NCI-H1417 treated with DMSO at 0.1 percent for 48 hours (cell line): ENCODE data around the gene GRIP2.

ENCODE experiments used
- DNase-seq: peaks from one replicate; lab custom pipeline; 2025; lab: John Stamatoyannopoulos, UW

The GRIP2 gene

DNA sequence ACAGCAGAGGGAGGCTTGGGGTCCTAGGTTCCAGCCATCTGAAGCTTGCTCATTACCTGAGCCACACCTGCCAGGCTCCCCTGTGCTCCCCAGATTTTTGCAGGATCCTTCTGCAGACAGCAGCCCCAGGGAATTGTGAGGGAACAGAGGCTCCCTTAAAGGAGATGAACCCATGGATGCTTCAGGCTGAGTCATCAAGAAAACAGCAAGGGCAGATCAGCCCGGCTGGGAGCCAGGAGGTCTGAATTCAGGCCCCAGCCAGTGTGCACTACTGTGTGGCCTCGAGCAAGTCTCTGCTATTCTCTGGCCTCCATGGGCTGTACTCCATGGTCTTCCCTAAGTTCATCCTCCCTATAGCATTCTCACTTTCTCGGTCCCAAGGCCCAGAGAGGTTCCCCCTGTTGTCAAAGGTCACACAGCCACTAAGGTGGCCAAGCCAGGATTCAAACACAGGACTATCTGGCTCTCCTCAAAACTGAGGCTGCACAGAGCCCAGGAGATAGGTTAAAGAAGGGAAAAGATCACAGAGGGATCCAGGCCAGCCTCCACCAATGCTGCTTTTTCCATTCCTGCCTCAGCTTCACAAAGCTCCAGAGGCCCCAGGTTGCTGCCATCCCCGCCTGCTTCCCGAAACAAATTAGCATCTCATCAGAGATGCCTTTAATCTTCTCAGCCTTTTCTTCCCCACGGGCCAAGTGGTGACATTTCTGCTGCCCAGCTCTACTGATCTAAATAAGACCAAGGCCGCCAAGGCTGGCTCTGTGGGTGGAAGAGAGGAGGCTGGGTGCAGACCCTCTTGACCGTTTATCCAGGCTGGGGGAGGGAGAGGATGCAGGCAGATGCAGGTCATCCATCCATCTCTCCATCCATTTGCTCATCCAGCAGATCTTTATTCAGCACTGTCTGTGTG, 21.2 kb upstream of the GRIP2 start:
- DNase-seq = no peak

DNA sequence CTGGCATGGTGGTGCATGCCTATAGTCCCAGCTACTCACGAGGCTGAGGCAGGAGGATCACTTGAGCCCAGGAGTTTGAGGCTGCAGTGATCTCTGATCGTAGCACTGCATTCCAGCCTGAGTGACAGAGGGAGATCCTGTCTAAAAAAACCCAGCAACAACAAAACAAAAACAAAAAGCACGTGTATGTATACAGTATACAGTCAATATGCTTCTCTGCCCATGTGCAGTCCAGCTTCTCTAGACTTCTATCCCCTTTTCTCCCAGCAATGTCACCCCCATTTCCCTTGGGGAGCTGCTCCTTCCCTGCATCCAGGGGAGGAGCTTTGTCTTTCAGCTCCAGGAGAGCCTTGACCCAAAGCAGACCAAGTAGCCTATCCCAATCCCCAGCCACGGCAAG, 20.0 kb upstream of the GRIP2 start:
- DNase-seq = no peak

DNA sequence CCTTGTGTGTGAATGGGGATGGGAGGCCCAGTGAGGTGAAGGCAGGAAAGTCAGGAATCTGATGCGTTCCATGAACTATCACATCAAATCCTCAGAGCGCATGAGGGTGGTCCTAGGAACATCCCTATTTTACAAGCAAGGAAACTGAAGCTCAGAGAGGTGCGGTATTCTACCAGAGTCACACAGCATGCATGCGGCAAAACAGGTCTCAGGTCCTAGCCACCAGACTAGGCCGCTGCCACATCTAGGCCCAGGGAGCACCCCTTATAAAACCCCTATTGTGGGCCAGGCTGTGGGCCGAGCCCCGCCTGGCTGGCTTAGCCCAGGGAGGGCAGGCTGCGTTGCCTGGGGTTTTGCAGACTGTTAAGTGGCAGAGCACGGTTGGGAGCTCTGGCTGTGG, 17.9 kb upstream of the GRIP2 start:
- no peak for DNase-seq

DNA sequence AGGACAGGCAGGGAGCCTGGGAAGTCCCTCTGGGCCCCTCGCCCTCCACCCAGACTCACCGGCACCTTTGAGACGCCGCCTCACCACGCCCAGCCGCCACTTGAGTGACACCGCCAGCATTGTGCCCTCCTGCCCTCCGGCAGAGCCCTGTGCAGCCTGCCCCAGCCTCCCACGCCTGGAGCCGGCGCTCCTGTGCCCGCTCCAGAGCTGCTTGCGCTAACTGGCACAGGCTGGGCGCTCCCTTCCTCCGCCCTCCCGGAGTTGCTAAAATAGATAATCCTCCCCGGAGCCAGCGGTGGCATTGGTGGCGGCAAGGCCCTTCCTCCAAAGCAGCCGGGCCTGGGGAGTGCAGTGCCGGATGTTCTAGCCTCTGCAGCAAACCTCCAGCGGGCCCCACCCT, 15.7 kb upstream of the GRIP2 start:
- no peak for DNase-seq

DNA sequence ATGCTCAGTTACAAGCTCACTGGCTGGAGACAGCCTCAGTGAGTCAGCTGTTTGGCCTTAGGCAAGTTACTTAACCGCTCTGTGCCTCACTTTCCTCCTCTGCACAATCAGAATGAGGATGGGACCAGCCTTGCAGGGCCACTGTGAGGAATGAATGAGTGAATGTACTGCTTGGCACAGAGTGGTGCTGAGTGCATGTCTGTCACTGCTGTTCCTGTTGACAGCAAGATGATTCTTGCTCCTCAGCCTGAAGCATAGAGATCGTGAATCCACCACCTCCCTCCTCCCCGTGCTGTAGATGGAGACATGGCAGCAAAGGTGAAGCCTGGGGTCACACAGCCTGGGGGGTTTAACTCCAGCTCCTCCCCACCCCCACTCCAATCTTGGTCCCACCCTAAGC, 14.6 kb upstream of the GRIP2 start:
- DNase-seq = no peak

DNA sequence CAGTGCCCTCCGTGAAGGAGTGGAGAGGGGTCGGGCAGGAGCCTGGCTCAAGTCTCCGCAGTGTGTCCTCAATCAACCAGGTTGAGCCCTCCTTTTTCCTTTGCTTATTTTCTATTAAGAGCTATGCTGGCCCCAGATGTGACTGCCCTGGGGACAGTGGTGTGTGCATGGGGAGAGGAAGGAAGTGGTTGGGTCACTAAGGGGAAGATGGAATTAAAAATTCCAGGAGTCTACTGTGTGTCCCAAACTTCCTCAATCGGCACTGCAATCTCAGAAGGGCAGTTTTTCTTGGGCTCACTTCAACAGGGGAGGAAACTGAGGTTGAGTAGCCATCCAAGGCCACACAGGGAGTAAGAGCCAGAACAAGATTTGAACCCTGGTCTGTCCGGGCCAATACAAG, 13.7 kb upstream of the GRIP2 start:
- DNase-seq = no peak

DNA sequence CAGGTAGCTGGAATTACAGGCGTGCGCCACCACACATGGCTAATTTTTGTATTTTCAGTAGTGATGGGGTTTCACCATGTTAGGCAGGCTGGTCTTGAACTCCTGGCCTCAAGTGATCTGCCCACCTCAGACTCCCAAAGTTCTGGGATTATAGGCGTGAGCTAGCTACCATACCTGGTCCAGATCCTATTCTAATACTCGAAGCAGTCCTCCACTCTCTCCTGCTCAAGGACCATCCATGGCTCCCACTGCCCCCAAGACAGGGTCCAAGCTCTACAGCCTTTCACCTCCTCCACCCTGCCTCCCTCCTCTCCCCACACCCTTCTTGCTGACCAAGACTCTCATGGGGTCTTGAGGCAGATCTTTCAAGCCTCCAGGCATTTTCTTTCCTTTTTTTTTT, 12.6 kb upstream of the GRIP2 start:
- DNase-seq = no peak

DNA sequence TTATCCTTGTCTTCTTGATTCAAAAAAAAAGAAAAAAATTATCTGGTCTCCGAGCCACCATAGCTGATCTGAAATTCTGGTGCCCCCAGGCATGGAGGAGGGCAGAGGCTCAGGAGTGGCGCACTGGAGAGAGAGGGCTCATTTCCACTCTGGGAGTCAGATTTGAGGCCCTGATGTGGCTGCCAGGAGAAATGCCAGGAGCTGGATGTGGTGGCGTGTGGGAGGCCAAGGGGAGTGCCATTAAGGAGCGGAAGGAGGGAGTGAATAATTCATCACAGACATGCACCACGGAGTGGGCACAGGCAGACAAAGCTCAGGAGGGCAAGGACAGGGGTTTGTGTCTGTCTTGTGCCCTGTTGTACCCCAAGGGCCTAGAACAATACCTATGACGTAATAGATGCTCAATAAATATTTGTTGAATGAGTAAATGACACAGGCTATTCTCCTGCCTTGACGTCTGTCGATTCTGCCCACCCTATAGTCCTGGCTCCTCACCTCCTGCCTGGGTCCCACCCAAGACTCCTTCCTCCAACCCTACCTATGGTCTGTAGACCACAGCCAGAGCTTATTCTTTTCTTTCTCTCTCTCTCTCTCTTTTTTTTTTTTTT, 12.0 kb upstream of the GRIP2 start:
- DNase-seq = no peak

DNA sequence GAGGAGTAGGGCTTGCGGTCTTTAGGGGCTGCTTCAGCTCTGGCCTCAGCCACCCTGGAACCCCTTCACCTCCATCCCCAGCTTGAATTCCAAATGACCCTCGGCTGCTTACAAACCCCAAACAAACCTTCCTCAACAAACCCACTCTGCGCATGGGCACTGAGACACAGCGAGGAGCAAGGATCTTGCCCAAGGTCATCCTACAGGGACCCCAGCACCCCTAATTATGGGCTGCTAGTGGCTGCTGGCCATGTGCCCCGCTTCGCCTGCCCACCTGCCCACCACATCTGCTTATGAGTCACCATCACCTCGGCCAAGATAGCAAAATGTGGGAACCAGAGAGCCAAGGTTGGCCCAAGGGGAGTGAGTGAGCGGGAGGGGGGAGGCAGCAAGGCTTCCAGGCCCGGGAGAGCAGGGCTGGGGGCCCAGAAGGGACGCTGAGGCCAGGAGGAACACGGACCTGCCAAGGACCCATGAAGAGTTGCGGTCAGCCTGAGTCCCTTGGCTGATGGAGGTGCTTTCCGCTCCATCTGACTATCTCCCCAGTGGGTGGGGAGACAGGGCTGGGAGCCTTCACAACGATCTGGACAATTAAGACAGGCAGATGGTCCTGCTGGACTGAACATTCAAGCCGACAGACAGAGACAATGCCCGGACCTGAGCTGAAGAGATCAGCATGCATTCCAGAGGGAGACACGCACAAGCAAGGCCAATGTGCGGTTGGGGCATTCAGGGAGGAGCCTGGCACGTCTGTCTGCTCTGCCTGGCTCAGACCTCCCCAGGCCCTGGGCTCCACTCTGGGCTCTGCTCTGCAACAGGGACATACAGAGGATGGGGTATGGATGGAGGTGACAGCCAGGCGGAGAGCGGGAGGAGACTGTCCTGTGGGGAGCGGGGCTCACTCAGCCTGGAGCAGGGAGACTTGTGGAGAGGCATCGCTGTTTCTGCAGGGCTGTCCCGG, 10.8 kb upstream of the GRIP2 start:
- no peak for DNase-seq

DNA sequence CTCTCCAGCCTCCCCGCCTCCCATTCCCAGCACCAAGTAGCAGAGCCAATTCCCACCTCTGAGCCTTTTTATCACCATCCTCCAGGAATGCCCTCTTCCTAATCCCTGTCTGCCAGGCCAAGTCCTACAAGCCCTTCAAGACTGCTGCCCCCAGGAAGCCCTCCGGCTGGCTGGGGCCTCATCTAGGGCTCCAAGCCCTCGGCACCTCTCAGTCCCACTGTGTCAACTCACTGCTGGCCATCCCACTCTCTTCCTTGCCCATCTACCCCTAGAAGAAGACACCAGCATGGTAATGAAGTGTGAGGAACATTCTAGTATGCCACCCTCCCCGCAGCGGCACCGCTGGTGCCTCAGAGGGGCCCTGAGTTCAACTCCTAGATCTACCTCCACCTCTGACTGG, 10.0 kb upstream of the GRIP2 start:
- no peak for DNase-seq

DNA sequence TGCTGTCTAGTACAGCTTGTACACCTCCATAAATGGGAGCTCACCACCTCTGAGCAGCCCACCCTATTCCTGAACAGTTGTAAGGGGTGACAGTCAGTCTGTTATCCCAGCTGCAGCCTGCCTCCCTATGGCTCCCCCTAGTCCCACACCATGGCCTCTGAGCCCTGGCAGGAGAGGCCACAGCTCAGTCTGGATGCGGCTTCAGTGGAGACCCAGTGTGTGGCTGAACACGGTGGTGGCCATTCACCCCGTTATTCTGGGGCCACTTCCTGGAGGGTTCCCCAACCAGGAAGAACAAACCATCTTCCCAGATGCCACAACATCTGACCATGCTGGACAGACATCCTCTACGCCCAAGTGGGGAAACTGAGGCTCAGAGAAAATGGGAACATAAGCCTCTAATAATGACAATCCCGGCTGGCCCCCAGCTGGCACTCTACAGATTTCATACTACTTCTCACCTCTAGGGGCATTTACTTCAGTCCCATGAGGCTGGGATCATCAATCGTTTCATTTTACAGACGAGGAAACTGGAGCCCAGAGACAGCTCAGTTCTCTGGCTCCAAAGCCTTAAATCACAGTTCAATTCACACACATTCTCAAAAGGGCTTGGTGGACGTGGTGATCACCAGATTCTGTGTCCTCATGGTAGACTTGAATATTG, 9.2 kb upstream of the GRIP2 start:
- DNase-seq = no peak

DNA sequence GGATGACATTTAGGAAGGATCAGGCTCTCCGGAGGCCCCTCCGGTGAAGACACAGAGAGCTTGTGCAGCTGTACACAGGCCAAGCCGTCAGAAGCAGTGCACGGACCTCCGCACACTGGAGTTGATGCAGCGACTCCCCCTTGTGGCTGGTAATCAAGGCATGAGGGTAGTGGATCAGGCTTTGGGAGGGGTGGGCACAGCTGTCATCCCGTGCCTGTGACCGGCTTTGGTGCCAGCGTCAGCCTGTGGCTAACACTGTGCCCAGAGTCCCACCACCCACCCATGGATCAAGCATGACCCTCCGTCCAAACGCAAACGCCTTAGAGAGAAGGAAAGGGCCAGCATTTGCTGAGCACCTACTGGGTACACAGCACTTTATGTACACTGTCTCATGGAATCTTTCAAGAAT, 8.2 kb upstream of the GRIP2 start:
- DNase-seq = no peak

DNA sequence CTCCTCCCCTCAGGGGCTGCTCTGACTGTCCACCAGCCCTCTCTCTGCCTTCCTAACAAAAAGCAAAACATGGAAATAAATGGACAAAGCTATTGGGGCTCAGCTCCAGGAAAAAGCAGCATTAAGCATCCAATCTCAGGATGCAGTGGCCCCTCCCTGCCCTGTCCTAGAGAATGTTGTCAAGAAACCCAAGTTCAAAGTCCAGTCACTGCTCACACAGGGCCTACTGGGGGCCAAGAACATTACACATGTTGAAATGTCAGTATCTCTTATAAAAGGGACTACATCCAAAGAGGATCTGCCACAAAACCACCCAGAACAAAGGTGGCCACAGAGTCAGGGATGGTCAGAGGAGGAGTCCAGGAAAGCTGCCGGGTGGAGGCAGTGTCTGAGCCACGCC, 7.6 kb upstream of the GRIP2 start:
- DNase-seq = no peak

DNA sequence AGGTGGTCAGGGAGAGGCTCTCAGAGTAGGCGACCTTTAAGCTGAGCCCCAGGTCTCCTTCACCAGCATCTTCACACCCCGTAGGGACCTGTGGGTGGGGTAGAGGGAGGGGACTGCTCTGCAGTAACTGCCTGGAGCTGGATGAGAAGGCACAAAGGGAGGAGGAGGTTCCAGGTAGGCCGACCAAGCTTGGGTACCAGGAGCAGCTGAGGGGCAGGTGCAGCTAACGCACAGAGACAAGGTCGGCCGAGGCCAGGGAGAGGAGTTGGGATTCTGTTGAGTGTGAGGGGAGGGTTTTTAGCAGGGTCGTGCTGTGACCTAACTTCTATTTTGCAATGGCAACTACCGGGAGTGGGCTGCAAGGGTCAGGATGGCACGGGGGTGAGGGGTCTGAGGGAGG, 5.9 kb upstream of the GRIP2 start:
- DNase-seq = no peak

DNA sequence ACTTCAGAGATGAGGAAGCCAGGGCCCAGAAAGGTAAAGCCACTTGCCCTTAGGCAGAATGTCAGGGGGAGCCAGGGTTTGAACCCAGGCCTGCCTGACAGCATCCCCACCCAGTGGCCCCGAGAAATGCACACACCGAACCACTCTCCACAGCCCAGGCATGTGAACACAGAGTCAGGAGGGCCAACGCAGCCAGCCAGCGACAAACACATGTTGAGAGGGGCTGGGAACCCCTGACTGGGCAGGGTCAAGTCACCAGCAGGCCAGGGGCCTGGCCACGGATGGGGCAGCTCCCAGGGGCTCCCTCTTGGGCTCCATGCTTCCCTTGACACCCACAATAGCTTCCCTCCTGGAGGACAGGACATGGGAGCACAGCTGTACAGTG, 5.1 kb upstream of the GRIP2 start:
- no peak for DNase-seq

DNA sequence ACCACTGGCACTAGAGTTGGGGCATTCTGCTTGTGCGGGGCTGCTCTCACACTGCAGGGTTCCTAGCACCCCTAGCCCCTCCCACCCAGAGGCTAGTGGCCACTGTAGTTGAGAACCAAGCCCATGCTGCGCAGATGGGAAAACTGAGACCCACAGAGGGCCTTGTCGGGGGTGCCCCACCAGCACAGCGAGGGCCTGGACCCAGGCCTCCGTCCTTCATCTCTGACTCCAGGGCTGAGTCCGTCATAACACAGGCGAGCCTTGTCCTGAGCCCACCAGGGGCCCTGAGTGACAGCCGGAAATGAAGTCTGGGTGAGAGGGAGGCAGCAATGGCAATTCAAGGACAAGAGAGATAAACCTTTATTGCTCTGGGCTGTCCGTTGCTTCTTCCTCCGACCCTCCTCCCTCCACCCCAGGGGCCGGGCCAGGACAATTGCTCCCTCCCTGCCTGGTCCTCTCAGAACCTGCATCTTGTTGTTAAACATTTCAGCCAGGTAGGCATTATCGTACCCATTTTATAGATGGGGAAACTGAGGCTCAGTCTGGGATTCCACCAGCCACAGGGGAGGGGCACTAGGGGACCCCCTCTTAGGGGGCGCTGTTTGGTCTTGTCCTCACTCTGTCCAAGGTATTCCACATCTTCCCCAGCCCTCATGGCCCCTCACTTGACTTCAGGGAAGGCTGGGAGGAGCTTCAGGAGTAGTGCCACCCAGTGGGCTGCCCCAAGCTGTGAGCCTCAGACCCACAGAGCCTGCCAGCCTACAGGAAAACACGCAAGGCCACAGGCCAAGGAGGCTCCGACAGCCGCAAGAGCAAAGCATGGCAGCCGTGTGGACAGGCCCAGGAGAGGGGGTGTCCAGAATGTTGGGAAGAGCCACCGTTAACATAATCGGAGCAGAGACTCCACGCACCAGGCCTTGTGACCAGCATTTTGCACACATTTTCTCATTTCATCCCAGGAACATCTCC, 4.4 kb upstream of the GRIP2 start:
- no peak for DNase-seq

DNA sequence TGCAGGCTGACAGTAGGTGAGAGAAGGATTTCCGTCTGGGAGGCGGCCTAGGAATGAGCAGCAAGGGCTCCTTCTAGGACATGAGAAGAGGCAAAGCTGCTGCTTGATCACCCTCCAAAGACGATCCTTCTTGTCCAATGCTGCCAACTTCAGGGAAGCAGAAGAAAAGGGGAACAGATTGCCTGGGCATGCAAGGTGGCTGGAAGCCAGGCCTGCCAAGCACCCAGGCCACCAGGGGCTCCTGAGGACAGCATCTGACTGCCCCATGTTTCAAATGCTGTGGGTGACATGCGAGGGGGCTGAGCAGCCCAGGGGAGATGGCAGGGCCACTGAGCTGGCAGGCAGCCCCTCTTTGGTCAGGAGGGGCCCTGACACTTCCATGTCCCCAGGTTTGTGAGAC, 3.3 kb upstream of the GRIP2 start:
- DNase-seq = no peak

DNA sequence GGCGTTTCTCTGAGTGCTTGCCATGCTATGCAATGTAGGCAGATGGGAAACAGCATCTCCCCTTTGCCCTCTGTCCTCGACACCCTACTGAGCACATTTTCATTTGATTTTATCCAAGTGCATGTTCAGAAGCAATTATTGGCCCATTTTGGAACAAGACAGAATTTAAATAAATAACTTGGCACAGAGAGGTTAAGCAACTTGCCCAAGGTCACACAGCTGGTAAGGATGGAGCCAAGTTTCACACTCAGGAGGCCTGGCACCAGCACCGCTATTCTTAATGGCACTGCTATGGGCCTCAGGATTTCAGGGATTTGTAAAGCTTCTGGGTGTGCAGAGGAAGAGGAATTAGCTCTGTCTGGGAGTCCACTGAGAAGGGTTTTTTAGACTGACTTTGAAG, 2.5 kb upstream of the GRIP2 start:
- DNase-seq = no peak

DNA sequence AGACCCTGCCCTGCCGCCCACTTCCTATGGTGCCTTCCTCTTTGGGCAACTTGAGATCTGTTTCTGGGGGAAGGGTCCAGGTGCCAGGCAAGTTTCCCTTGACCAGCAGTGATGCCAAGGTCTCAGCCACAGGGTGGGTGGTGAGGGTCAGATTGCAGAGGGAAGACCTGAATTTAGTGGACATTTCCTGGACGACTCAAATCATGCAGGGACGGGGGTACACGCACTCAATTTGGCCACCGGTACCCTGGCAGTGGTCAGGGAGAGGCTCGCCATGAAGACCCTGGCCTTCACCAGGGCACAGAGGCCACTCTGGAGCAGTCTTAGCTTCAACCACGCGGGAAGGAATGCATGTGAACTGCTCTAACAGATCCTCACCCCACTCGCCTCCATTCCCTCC, 1.5 kb upstream of the GRIP2 start:
- DNase-seq = no peak

DNA sequence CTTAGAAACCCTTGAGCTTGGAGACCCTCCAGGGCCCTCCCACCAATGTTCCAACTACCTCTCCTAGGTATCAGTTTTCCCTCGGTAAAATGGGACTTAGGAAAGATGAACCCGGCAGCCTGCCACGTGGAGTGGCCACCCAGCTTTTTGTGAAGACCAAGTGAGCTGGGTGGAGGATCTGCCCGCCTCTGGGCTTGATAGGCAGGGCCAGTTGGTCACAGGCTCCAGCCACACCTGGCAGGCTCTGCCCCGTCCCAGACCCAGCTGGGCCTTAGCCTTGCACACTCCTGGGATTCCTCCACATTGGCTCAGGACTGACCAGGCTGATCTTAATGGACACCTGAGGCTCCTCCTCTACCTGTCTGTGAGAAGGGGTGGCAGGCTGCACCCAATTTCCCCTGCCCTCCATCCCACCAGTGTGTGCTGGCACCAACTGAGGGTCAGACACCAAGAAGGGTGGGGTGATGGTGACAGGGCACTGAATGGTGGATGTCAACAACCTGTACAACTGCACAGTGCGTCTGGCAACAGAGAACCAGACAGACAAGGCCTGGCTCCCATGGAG, 761 bp upstream of the GRIP2 start:
- no peak for DNase-seq

DNA sequence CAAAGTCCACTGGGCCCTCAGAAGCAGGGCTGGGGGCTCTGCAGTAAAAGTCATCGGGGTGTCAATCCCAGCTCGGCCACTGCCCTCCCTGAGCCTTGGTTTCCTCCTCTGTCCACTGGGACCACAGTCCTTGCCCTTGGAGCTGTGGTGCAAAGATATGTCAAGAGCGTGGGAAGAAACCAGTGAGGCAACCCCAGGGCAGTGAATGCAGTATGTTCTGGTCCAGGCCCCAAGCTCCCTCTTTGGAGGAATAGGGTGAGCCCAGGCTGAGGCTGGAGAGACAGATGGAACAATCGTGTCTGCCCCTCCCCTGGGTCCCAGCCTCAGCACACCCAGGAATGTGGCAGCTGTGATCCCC, 779 bp downstream of the GRIP2 start:
- DNase-seq = no peak
